Measurements from ENCODE around the gene NXPH3. TPM values are rescaled to one million over a fixed set of nuclear protein-coding genes. Genes with fewer than 3 reads are reported as not detected.
"Not testable (repeated sequence)": the region's sequence is repeated elsewhere in the genome, so short reads cannot be mapped to it uniquely, and the experiment has no call there.

NXPH3 gene
- total and polyA plus RNA-seq, 9 of the 15 experiments (the other 6 are each of a cell fraction or from before 2014, with no cell fraction given) = 0.04 to 0.27 (median 0.07) TPM; not detected in 2

GRCh38 chr17:49549691-49550678 is 25.7 kb upstream of the NXPH3 start (continued):
- TF ChIP-seq ZNF785 (CRISPR knock-in tag; IDR thresholded peaks at IDR 0.05) (no peak), SMAD3 (CRISPR knock-in tag; conservative IDR thresholded peaks at IDR 0.05) (no peak)
- TF ChIP-seq, protein P1, sequence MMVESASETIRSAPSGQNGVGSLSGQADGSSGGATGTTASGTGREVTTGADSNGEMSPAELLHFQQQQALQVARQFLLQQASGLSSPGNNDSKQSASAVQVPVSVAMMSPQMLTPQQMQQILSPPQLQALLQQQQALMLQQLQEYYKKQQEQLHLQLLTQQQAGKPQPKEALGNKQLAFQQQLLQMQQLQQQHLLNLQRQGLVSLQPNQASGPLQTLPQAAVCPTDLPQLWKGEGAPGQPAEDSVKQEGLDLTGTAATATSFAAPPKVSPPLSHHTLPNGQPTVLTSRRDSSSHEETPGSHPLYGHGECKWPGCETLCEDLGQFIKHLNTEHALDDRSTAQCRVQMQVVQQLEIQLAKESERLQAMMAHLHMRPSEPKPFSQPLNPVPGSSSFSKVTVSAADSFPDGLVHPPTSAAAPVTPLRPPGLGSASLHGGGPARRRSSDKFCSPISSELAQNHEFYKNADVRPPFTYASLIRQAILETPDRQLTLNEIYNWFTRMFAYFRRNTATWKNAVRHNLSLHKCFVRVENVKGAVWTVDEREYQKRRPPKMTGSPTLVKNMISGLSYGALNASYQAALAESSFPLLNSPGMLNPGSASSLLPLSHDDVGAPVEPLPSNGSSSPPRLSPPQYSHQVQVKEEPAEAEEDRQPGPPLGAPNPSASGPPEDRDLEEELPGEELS (CRISPR knock-in tag; IDR thresholded peaks at IDR 0.05; ENCODE audit: borderline replicate concordance) = no peak

GRCh38 chr17:49550764-49551163 is 24.9 kb upstream of the NXPH3 start:
- FAIRE-seq; H3K27ac ChIP-seq (ENCODE audit: extremely low read depth, low read depth, low read length); H3K27me3 ChIP-seq (ENCODE audit: control insufficient read depth in 2 of 2, insufficient read depth in 2 of 2, low read length in 2 of 2); H3K4me2 ChIP-seq (ENCODE audit: insufficient read depth, low read length); H4K20me1 ChIP-seq (replicated peaks; ENCODE audit: control insufficient read depth, insufficient read depth, low read length); DNase-seq (ENCODE audit: extremely low read depth in 1 of 4, low spot score in 3 of 4); H3K9me3 ChIP-seq (replicated peaks; ENCODE audit: control insufficient read depth, insufficient read depth, low read depth, low read length); H3K9me1 ChIP-seq (ENCODE audit: control insufficient read depth, insufficient read depth, low read length); H2AFZ ChIP-seq (ENCODE audit: low read depth, low read length); H3K36me3 ChIP-seq (ENCODE audit: control insufficient read depth, insufficient read depth, low read length); H3K79me2 ChIP-seq (ENCODE audit: control insufficient read depth, insufficient read depth, low read length); H3K4me3 ChIP-seq; BruUV-seq (replicated peaks); ATAC-seq; H3K9ac ChIP-seq (ENCODE audit: insufficient read depth in 1 of 2, low read depth in 2 of 2, low read length in 2 of 2); POLR2A ChIA-PET; intact Hi-C loops (cut with micrococcal nuclease); CTCF ChIA-PET (ENCODE audit: low intra/inter-chr PET ratio): not testable (repeated sequence)
- peaks cover 0 to 10% of the 10 kb centered on the region in 2 experiments; a peak in 1 of 5 replicates for H3K4me1 ChIP-seq (replicated peaks in 1 of 2; ENCODE audit: control insufficient read depth in 2 of 2, insufficient read depth in 2 of 2, low read length in 2 of 2)
- 44% methylated on average over 8 of the region's 9 CpGs for WGBS (ENCODE audit: insufficient coverage, low coverage, missing lambda C conversion rate)
- in situ Hi-C loops (cut with MboI) = loop anchor here (5.0 kb wide), 3 partner anchors 113 to 243 kb away; partner anchors contain the start of gene PHB1

All from K562 (cell line).